Mesenchymal stem cell (in vitro differentiated cells and primary cell): Measurements from ENCODE around the gene PTPRN2.

Experiments
- DNase-seq: peaks from one replicate; pipeline ENCODE4 v3.0.0-alpha.2; 2013
- H2AFZ ChIP-seq: one replicate; pipeline ENCODE4 v1.6.1; 2013; ENCODE audit warnings: low read depth, mild to moderate bottlenecking, control low read depth, inconsistent platforms, low read length, moderate library complexity
- H2AK5ac ChIP-seq: 2 replicates; pipeline ENCODE4 v1.6.1; 2013; ENCODE audit warnings: low read length, moderate library complexity, mild to moderate bottlenecking, inconsistent platforms; ENCODE audit not compliant: severe bottlenecking
- H2BK120ac ChIP-seq: one replicate; pipeline ENCODE4 v1.6.1; 2013; ENCODE audit warnings: low read depth, mild to moderate bottlenecking, inconsistent platforms, low read length, moderate library complexity
- H2BK12ac ChIP-seq, 2 experiments: one replicate each; pipeline ENCODE4 v1.6.1; 2013; ENCODE audit warnings: inconsistent platforms in 2 of 2, low read length in 2 of 2, mild to moderate bottlenecking in 2 of 2, moderate library complexity in 2 of 2, control low read depth in 1 of 2
- H2BK15ac ChIP-seq: one replicate; pipeline ENCODE4 v1.6.1; 2013; ENCODE audit warnings: mild to moderate bottlenecking, low read depth, inconsistent platforms; ENCODE audit not compliant: poor library complexity, severe bottlenecking
- H2BK5ac ChIP-seq: 2 replicates; pipeline ENCODE4 v1.6.1; 2013; ENCODE audit warnings: low read depth, mild to moderate bottlenecking, low read length, control low read depth, inconsistent platforms; ENCODE audit not compliant: poor library complexity, severe bottlenecking
- H3K14ac ChIP-seq, 2 experiments: one replicate each; pipeline ENCODE4 v1.6.1; 2013; ENCODE audit warnings: inconsistent platforms in 2 of 2, low read length in 2 of 2, control low read depth in 1 of 2, mild to moderate bottlenecking in 1 of 2, moderate library complexity in 1 of 2
- H3K18ac ChIP-seq, 2 experiments: one replicate each; pipeline ENCODE4 v1.6.1; 2013; ENCODE audit warnings: inconsistent platforms in 2 of 2, low read length in 2 of 2, control low read depth in 1 of 2, low read depth in 1 of 2, mild to moderate bottlenecking in 1 of 2
- H3K23ac ChIP-seq, 2 experiments: one replicate each; pipeline ENCODE4 v1.6.1; 2013; ENCODE audit warnings: inconsistent platforms in 2 of 2, low read length in 2 of 2, mild to moderate bottlenecking in 2 of 2, moderate library complexity in 2 of 2, control low read depth in 1 of 2
- H3K27ac ChIP-seq: 2 replicates; pipeline ENCODE4 v1.5.1; 2013; ENCODE audit warnings: mild to moderate bottlenecking, moderate library complexity, low read length, control low read depth, inconsistent platforms; ENCODE audit not compliant: poor library complexity, severe bottlenecking
- H3K27me3 ChIP-seq, 2 experiments: 2 replicates each; pipeline versions ENCODE4 v1.6.1 to v1.7.0; 2013; ENCODE audit warnings: low read length in 2 of 2, mild to moderate bottlenecking in 2 of 2, moderate library complexity in 2 of 2, control low read depth in 1 of 2, inconsistent platforms in 1 of 2; ENCODE audit not compliant: control insufficient read depth in 1 of 2, insufficient read depth in 1 of 2
- H3K36me3 ChIP-seq, 2 experiments: 2 replicates each; pipeline versions ENCODE4 v1.6.1 to v1.7.0; 2013; ENCODE audit warnings: low read length in 2 of 2, control low read depth in 1 of 2, inconsistent platforms in 1 of 2, low read depth in 1 of 2, mild to moderate bottlenecking in 1 of 2; ENCODE audit not compliant: insufficient read depth in 2 of 2, control insufficient read depth in 1 of 2
- H3K4ac ChIP-seq, 2 experiments: one replicate each; pipeline ENCODE4 v1.6.1; 2013; ENCODE audit warnings: inconsistent platforms in 2 of 2, low read length in 2 of 2, mild to moderate bottlenecking in 2 of 2, moderate library complexity in 2 of 2, control low read depth in 1 of 2, low read depth in 1 of 2
- H3K4me1 ChIP-seq: 2 replicates; pipeline ENCODE4 v1.6.1; 2013; ENCODE audit warnings: low read depth, low read length, control low read depth; ENCODE audit not compliant: control insufficient read depth, insufficient read depth
- H3K4me2 ChIP-seq: 2 replicates; pipeline ENCODE4 v1.6.1; 2013; ENCODE audit warnings: low read length, mild to moderate bottlenecking, inconsistent platforms; ENCODE audit not compliant: poor library complexity, severe bottlenecking
- H3K4me3 ChIP-seq, 2 experiments: 2 replicates each; pipeline versions ENCODE4 v1.5.1 to v1.7.0; 2013; ENCODE audit warnings: low read length in 2 of 2, mild to moderate bottlenecking in 2 of 2, control low read depth in 1 of 2, low read depth in 1 of 2; ENCODE audit not compliant: insufficient read depth in 1 of 2
- H3K79me1 ChIP-seq: replicated peaks from 2 replicates; pipeline ENCODE4 v1.6.1; 2013; ENCODE audit warnings: mild to moderate bottlenecking, control low read depth, low read length, inconsistent platforms; ENCODE audit not compliant: poor library complexity, severe bottlenecking
- H3K9ac ChIP-seq: 2 replicates; pipeline ENCODE4 v1.7.0; 2013; ENCODE audit warnings: mild to moderate bottlenecking, low read length, moderate library complexity
- H3K9me3 ChIP-seq: 2 replicates; pipeline ENCODE4 v1.7.0; 2013; ENCODE audit warnings: mild to moderate bottlenecking, low read length; ENCODE audit not compliant: control insufficient read depth
- H4K8ac ChIP-seq: one replicate; pipeline ENCODE4 v1.6.1; 2013; ENCODE audit warnings: inconsistent platforms, mild to moderate bottlenecking, low read length, moderate library complexity
- H4K91ac ChIP-seq: one replicate; pipeline ENCODE4 v1.6.1; 2013; ENCODE audit warnings: mild to moderate bottlenecking, low read length, inconsistent platforms
- WGBS: methylation state at CpG from one replicate; pipeline ENCODE4 v1.1.7; 2013; ENCODE audit warnings: mixed read lengths; 5-methylcytosine and 5-hydroxymethylcytosine counted together

Gene PTPRN2

GRCh38 chr7:157901166-157901565 lies 686.5 kb downstream of the PTPRN2 start:
- H3K27me3 ChIP-seq, result no peaks in the 10 kb centered on the region
- no peaks in the 10 kb centered on the region for H3K79me1 ChIP-seq
- H3K14ac ChIP-seq, result no peak overlapping the region
- no peaks in the 10 kb centered on the region for H3K36me3 ChIP-seq
- H2BK120ac ChIP-seq, result no peak overlapping the region
- no peak overlapping the region for H2AFZ ChIP-seq
- H3K4me2 ChIP-seq, result no peak overlapping the region
- no peak for DNase-seq
- no peak overlapping the region for H2BK5ac ChIP-seq
- H3K4ac ChIP-seq, result no peak overlapping the region
- H4K8ac ChIP-seq, result no peak overlapping the region
- H4K91ac ChIP-seq, result no peak overlapping the region
- H2BK12ac ChIP-seq, result no peak overlapping the region
- H3K4me3 ChIP-seq, result no peak overlapping the region
- no peak overlapping the region for H2BK15ac ChIP-seq
- no peak overlapping the region for H3K27ac ChIP-seq
- no peak overlapping the region for H3K23ac ChIP-seq
- no peak overlapping the region for H3K9ac ChIP-seq
- peaks cover 8% of the 10 kb centered on the region for H3K9me3 ChIP-seq
- H3K4me1 ChIP-seq, result no peaks in the 10 kb centered on the region
- H3K18ac ChIP-seq, result no peak overlapping the region
- H2AK5ac ChIP-seq, result no peak overlapping the region
- WGBS, result 81% methylated on average over 9 of the region's 14 CpGs

GRCh38 chr7:157900556-157900955 lies 687.1 kb downstream of the PTPRN2 start:
- Histone ChIP-seq H4K8ac (no peak overlapping the region), H3K4me3 (no peak overlapping the region), H3K9me3 (peaks cover 8% of the 10 kb centered on the region), H3K4me1 (no peaks in the 10 kb centered on the region), H3K18ac (no peak overlapping the region), H3K14ac (no peak overlapping the region), H3K27me3 (no peaks in the 10 kb centered on the region), H2BK120ac (no peak overlapping the region), H3K79me1 (no peaks in the 10 kb centered on the region), H3K27ac (no peak overlapping the region), H2BK15ac (no peak overlapping the region), H3K36me3 (no peaks in the 10 kb centered on the region), H3K4me2 (no peak overlapping the region), H4K91ac (no peak overlapping the region), H2BK12ac (no peak overlapping the region), H3K4ac (no peak overlapping the region), H2AFZ (no peak overlapping the region), H3K23ac (no peak overlapping the region), H3K9ac (no peak overlapping the region), H2AK5ac (no peak overlapping the region), H2BK5ac (no peak overlapping the region)
- 87% methylated on average over 3 of the region's 4 CpGs for WGBS
- DNase-seq, result no peak

GRCh38 chr7:157900011-157900410 lies 687.6 kb downstream of the PTPRN2 start:
- Histone ChIP-seq H3K4me2 (no peak overlapping the region), H2BK120ac (no peak overlapping the region), H3K23ac (no peak overlapping the region), H3K14ac (no peak overlapping the region), H3K4me1 (no peaks in the 10 kb centered on the region), H3K36me3 (no peaks in the 10 kb centered on the region), H2BK12ac (no peak overlapping the region), H3K27me3 (no peaks in the 10 kb centered on the region), H2AFZ (no peak overlapping the region), H4K8ac (no peak overlapping the region), H2BK5ac (no peak overlapping the region), H3K4ac (no peak overlapping the region), H3K9me3 (peaks cover 8% of the 10 kb centered on the region), H3K79me1 (no peaks in the 10 kb centered on the region), H3K4me3 (no peak overlapping the region), H2AK5ac (no peak overlapping the region), H4K91ac (no peak overlapping the region), H2BK15ac (no peak overlapping the region), H3K18ac (no peak overlapping the region), H3K27ac (no peak overlapping the region), H3K9ac (no peak overlapping the region)
- WGBS, result 84% methylated on average over 11 of the region's 11 CpGs
- DNase-seq, result no peak

GRCh38 chr7:157898802-157899505 lies 688.7 kb downstream of the PTPRN2 start:
- no peak overlapping the region for H3K4ac ChIP-seq
- no peak overlapping the region for H3K9ac ChIP-seq
- no peak overlapping the region for H3K27ac ChIP-seq
- H3K79me1 ChIP-seq, result no peaks in the 10 kb centered on the region
- DNase-seq, result no peak
- H2BK5ac ChIP-seq, result no peak overlapping the region
- H4K91ac ChIP-seq, result no peak overlapping the region
- no peak overlapping the region for H3K14ac ChIP-seq
- H3K23ac ChIP-seq, result no peak overlapping the region
- H2BK15ac ChIP-seq, result no peak overlapping the region
- no peak overlapping the region for H2AK5ac ChIP-seq
- no peak overlapping the region for H4K8ac ChIP-seq
- no peak overlapping the region for H2BK12ac ChIP-seq
- H3K4me2 ChIP-seq, result no peak overlapping the region
- no peak overlapping the region for H2BK120ac ChIP-seq
- no peak overlapping the region for H3K4me3 ChIP-seq
- H3K4me1 ChIP-seq, result no peaks in the 10 kb centered on the region
- peaks cover 8% of the 10 kb centered on the region for H3K9me3 ChIP-seq
- 67% methylated on average over 16 of the region's 17 CpGs for WGBS
- no peaks in the 10 kb centered on the region for H3K27me3 ChIP-seq
- H3K36me3 ChIP-seq, result no peaks in the 10 kb centered on the region
- no peak overlapping the region for H3K18ac ChIP-seq
- no peak overlapping the region for H2AFZ ChIP-seq
